Fibroblast of villous mesenchyme (primary cell): ENCODE data around the gene RBP5. TPM values are rescaled to one million over a fixed set of nuclear protein-coding genes. Genes with fewer than 3 reads are reported as not detected.
A peak's percentile ranks its signal among the peaks of the same experiment; 100 is the strongest.

Experiments used
- DNase-seq: peaks from one replicate; pipeline ENCODE4 v3.0.0-alpha.2; 2010; ENCODE audit warnings: low read depth
- H3K4me3 ChIP-seq: 2 replicates; pipeline ENCODE4 v1.5.1; 2011; ENCODE audit warnings: low read depth, mild to moderate bottlenecking, low read length
- CTCF ChIP-seq: IDR thresholded peaks from 2 replicates; pipeline ENCODE4 v1.5.1; 2012; ENCODE audit warnings: low read depth, mild to moderate bottlenecking, low read length; ENCODE audit not compliant: insufficient read depth
- total RNA-seq: library from RNA; depleted of rRNA; stranded (reverse); fragments of >200 nt; gene quantifications from 2 replicates; pipeline ENCODE4 v1.2.3, GENCODE V29; 2012

RBP5 gene
- total RNA-seq, 1 donor, result not detected

GRCh38 chr12:7134396-7135166, 5.9 kb upstream of the RBP5 start:
- DNase-seq, result no peak
- TF ChIP-seq CTCF, result no peak
- H3K4me3 ChIP-seq, result no peak overlapping the region

- DNase-seq, result no peak
- peak overlapping the region; percentile 74 for H3K4me3 ChIP-seq
These were observed 2.8 kb upstream of the RBP5 start for GRCh38 chr12:7131502-7131866.

GRCh38 chr12:7130701-7131501, 2.2 kb upstream of the RBP5 start:
- no peak for TF ChIP-seq CTCF
- peak; percentile 40 for DNase-seq
- H3K4me3 ChIP-seq, result peak overlapping the region; percentile 74

More at GRCh38 chr12:7131502-7131866, 2.8 kb upstream of the RBP5 start:
- no peak for TF ChIP-seq CTCF

- peak; percentile 77 for DNase-seq
- peak within 1 kb of the TSS; percentile 74 for H3K4me3 ChIP-seq
- no peak for TF ChIP-seq CTCF
These were observed 1.4 kb upstream of the RBP5 start, which contains the start of gene CLSTN3 for GRCh38 chr12:7129872-7130691. Gene CLSTN3 (plus strand): TSS chr12:7130371. CDS start chr12:7130649, 278 bp downstream.

GRCh38 chr12:7129287-7129871, 690 bp upstream of the RBP5 start:
- TF ChIP-seq CTCF, result no peak
- DNase-seq, result no peak
- peak overlapping the region; percentile 74 for H3K4me3 ChIP-seq

- H3K4me3 ChIP-seq, result no peak overlapping the region
- TF ChIP-seq CTCF, result no peak
- no peak for DNase-seq
These were observed 618 bp downstream of the RBP5 start for GRCh38 chr12:7127916-7128626.
